ENCODE data around the gene POR. TPM values are rescaled to one million over a fixed set of nuclear protein-coding genes. Genes with fewer than 3 reads are reported as not detected.
A peak's percentile ranks its signal among the peaks of the same experiment; 100 is the strongest.

The POR gene
- total and polyA plus RNA-seq, 2 of the 8 experiments (the other 6 are each of a cell fraction or from before 2014, with no cell fraction given) = 98.7 to 144 TPM

GRCh38 chr7:75905785-75906604 lies 9.0 kb upstream of the POR start (continued):
- 0 out of 2 replicates have a peak, but pooled peaks have one; percentile 19 for TF ChIP-seq MAX (IDR thresholded peaks at IDR 0.05)
- TF ChIP-seq ZNF274 (IDR thresholded peaks at IDR 0.05; ENCODE audit: borderline replicate concordance, extremely low read depth, low read length) = no peak
- no peak for TF ChIP-seq CTBP2 (IDR thresholded peaks at IDR 0.05; ENCODE audit: borderline replicate concordance, insufficient read depth, insufficient read length, low read length)
- TF ChIP-seq YY1 (IDR thresholded peaks at IDR 0.05; ENCODE audit: low read depth, low read length) = 0 out of 2 replicates have a peak, but pooled peaks have one; percentile 6
- TF ChIP-seq KDM5A (IDR thresholded peaks at IDR 0.05; ENCODE audit: low read length) = no peak
- peak; percentile 93 for TF ChIP-seq KDM1A (IDR thresholded peaks at IDR 0.05; ENCODE audit: borderline replicate concordance, low read length)
- TF ChIP-seq SRF (IDR thresholded peaks at IDR 0.05; ENCODE audit: low read depth, low read length) = no peak
- no peak for TF ChIP-seq SP2 (IDR thresholded peaks at IDR 0.05; ENCODE audit: low read length)
- no peak for TF ChIP-seq SP1 (IDR thresholded peaks at IDR 0.05; ENCODE audit: low read depth, low read length)
- TF ChIP-seq TAF1 (IDR thresholded peaks at IDR 0.05; ENCODE audit: low read depth, low read length) = 0 out of 2 replicates have a peak, but pooled peaks have one; percentile 31
- no peak for TF ChIP-seq MAFK (IDR thresholded peaks at IDR 0.05; ENCODE audit: low read depth, low read length)
